DOHH2 (cell line): ENCODE results near the gene OR10A4.

Source experiments
- H3F3A ChIP-seq: fragments of 200-600 bp; sonication (generic), shearing (Covaris generic); 2 replicates; pipeline ENCODE4 v1.6.0; 2016; ENCODE audit warnings: antibody characterized with exemption, mild to moderate bottlenecking; ENCODE audit not compliant: control insufficient read depth, insufficient read depth
- H3K27ac ChIP-seq: fragments of 200-600 bp; sonication (generic); 2 replicates; pipeline ENCODE4 v1.5.1; 2014; ENCODE audit warnings: low read depth, mild to moderate bottlenecking, low read length, moderate library complexity
- H3K27me3 ChIP-seq: fragments of 200-600 bp; sonication (generic); 2 replicates; pipeline ENCODE4 v1.6.1; 2014; ENCODE audit warnings: mild to moderate bottlenecking, low read length, mixed read lengths; ENCODE audit not compliant: control insufficient read depth
- H3K36me3 ChIP-seq: fragments of 200-600 bp; sonication (generic); 2 replicates; pipeline ENCODE4 v1.6.1; 2014; ENCODE audit warnings: mild to moderate bottlenecking, low read length, moderate library complexity, mixed read lengths; ENCODE audit not compliant: control insufficient read depth
- H3K4me1 ChIP-seq: fragments of 200-600 bp; sonication (generic); 2 replicates; pipeline ENCODE4 v1.6.1; 2014; ENCODE audit warnings: mild to moderate bottlenecking, low read length, mixed read lengths; ENCODE audit not compliant: control insufficient read depth
- H3K4me2 ChIP-seq: fragments of 200-600 bp; sonication (generic); 2 replicates; pipeline ENCODE4 v1.6.0; 2014; ENCODE audit warnings: mild to moderate bottlenecking, low read length, moderate library complexity
- H3K4me3 ChIP-seq: fragments of 200-600 bp; sonication (generic); 2 replicates; pipeline ENCODE4 v1.5.1; 2014; ENCODE audit warnings: mild to moderate bottlenecking, low read length, mixed read lengths
- H3K79me2 ChIP-seq: fragments of 200-600 bp; sonication (generic); 2 replicates; pipeline ENCODE4 v1.6.1; 2014; ENCODE audit warnings: mild to moderate bottlenecking, low read length, mixed read lengths; ENCODE audit not compliant: control insufficient read depth
- H3K9me2 ChIP-seq: fragments of 200-600 bp; sonication (generic); replicated peaks from 2 replicates; pipeline ENCODE4 v1.6.1; 2014; ENCODE audit warnings: mild to moderate bottlenecking, low read length, mixed read lengths; ENCODE audit not compliant: control insufficient read depth
- H3K9me3 ChIP-seq: fragments of 200-600 bp; sonication (generic); 2 replicates; pipeline ENCODE4 v1.6.1; 2014; ENCODE audit warnings: antibody characterized with exemption, low read length, mixed read lengths; ENCODE audit not compliant: control insufficient read depth, insufficient read depth
- H4K20me1 ChIP-seq: fragments of 200-600 bp; sonication (generic); 2 replicates; pipeline ENCODE4 v1.6.0; 2014; ENCODE audit warnings: low read depth, mild to moderate bottlenecking, antibody characterized with exemption, low read length, moderate library complexity; ENCODE audit not compliant: control insufficient read depth, insufficient read depth
- CTCF ChIP-seq: fragments of 200-600 bp; sonication (generic); IDR thresholded peaks from one replicate; pipeline ENCODE4 v1.5.1; 2014; ENCODE audit warnings: antibody characterized with exemption, mild to moderate bottlenecking, low read depth, low read length; ENCODE audit not compliant: poor library complexity, severe bottlenecking
- EZH2phosphoT487 ChIP-seq: fragments of 200-600 bp; sonication (generic); IDR thresholded peaks from 2 replicates; pipeline ENCODE4 v1.6.1; 2017; ENCODE audit warnings: borderline replicate concordance, mild to moderate bottlenecking, antibody characterized with exemption, low read length, moderate library complexity, mixed read lengths

Gene OR10A4

GRCh38 chr11:6927030-6927617 is 50.7 kb downstream of the OR10A4 start:
- Histone ChIP-seq H3K27me3 (no peaks in the 10 kb centered on the region), H3K79me2 (peaks cover 50% of the 10 kb centered on the region), H3K4me1 (peaks cover 34% of the 10 kb centered on the region), H3K36me3 (peaks cover 51% of the 10 kb centered on the region), H3F3A (peaks cover 7% of the 10 kb centered on the region), H3K4me2 (peak overlapping the region; percentile 64), H3K9me3 (no peaks in the 10 kb centered on the region), H3K4me3 (peak overlapping the region; percentile 94), H3K27ac (peak overlapping the region; percentile 78), H3K9me2 (no peaks in the 10 kb centered on the region), H4K20me1 (no peaks in the 10 kb centered on the region)
- TF ChIP-seq CTCF (no peak), EZH2phosphoT487 (no peak)
